Heart right ventricle (tissue), 16 donors: ENCODE measurements around the gene UNC93A. TPM values are rescaled to one million over a fixed set of nuclear protein-coding genes. Genes with fewer than 3 reads are reported as not detected.
"Not testable (repeated sequence)": the region's sequence is repeated elsewhere in the genome, so short reads cannot be mapped to it uniquely, and the experiment has no call there.

Experiments
- ATAC-seq, 8 donors: fragments of 200-7000 bp; cut with Tn5 transposase; one replicate each; pipeline ENCODE4 v1.9.1; 2020; ENCODE audit warnings: mild to moderate bottlenecking in 8 of 8, moderate library complexity in 8 of 8, moderate number of reproducible peaks in 1 of 8
- DNase-seq, 2 donors: peaks; one replicate each; pipeline ENCODE4 v3.0.0-alpha.2; 2020
- H3K27ac ChIP-seq, 10 donors: fragments of 200-600 bp; sonication (generic) in 2 of 10; one replicate each; pipeline versions ENCODE4 v1.5.0 to v1.8.0; 2020 to 2022; ENCODE audit warnings: mild to moderate bottlenecking in 3 of 10
- H3K27me3 ChIP-seq, 7 donors: fragments of 200-600 bp; one replicate each; pipeline ENCODE4 v1.8.0; 2021 to 2022; ENCODE audit warnings: mild to moderate bottlenecking in 2 of 7
- H3K36me3 ChIP-seq, 9 donors: fragments of 200-600 bp; sonication (generic) in 1 of 9; one replicate each; pipeline versions ENCODE4 v1.5.0 to v1.8.0; 2020 to 2022; ENCODE audit warnings: mild to moderate bottlenecking in 2 of 9
- H3K4me1 ChIP-seq, 9 donors: fragments of 200-600 bp; sonication (generic) in 1 of 9; one replicate each; pipeline versions ENCODE4 v1.5.0 to v1.8.0; 2020 to 2022; ENCODE audit warnings: mild to moderate bottlenecking in 4 of 9
- H3K4me3 ChIP-seq, 10 donors: fragments of 200-600 bp; sonication (generic) in 2 of 10; one replicate each; pipeline versions ENCODE4 v1.5.0 to v1.8.0; 2020 to 2022; ENCODE audit warnings: mild to moderate bottlenecking in 7 of 10, moderate library complexity in 2 of 10
- H3K9me3 ChIP-seq, 11 donors: fragments of 200-600 bp in 10 of 11; sonication (generic) in 2 of 11; one replicate each; pipeline versions ENCODE4 v1.5.0 to v1.8.0; 2013 to 2022; ENCODE audit warnings: mild to moderate bottlenecking in 2 of 11, control low read depth in 1 of 11, moderate library complexity in 1 of 11
- CTCF ChIP-seq, 9 donors: fragments of 200-600 bp; sonication (generic) in 2 of 9; IDR thresholded peaks; one replicate each; pipeline versions ENCODE4 v1.5.0 to v1.8.0; 2021 to 2022; ENCODE audit warnings: antibody characterized with exemption in 9 of 9, mild to moderate bottlenecking in 5 of 9, moderate library complexity in 1 of 9
- WGBS, 2 donors: extraction: QIAGEN DNeasy Blood & Tissue Kit; methylation state at CpG; one replicate each; pipeline ENCODE4 v1.1.7; 2013; ENCODE audit warnings: inconsistent platforms in 1 of 2; 5-methylcytosine and 5-hydroxymethylcytosine counted together
- intact Hi-C, 10 donors: fragments of 100-400 bp; cut with DNase I; formaldehyde crosslinking; loops; one replicate each; pipeline versions ENCODE4 v1.11.1 to v1.14.2; 2022
- long read RNA-seq, 3 donors: library from polyadenylated mRNA; unstranded; transcript quantifications; one replicate each; pipeline ENCODE4 v2.0.0, GENCODE V29; 2020 to 2021
- polyA plus RNA-seq, 2 donors: library from polyadenylated mRNA; stranded (reverse); fragments of 200-250 nt; gene quantifications; one replicate each; pipeline ENCODE4 v1.2.3, GENCODE V29; 2013
- total RNA-seq, 10 donors: library from RNA; stranded (reverse); fragmentation: NEBNext Ultra II Directional in 3 of 10; extraction: Animal tissue kit (Norgen Biotek cat#: 25700) in 3 of 10; gene quantifications; one replicate each; pipeline versions ENCODE4 v1.2.1 to v1.2.4, GENCODE V29; 2021 to 2023
- donor health status: Arrhythmogenic right ventricular cardiomyopathy.
- donor health status: ischemic (EF 13 %, LVEDD 7.1; RV severe dilation, severe dysfunction).
- donor health status: healthy with polysubstance abuse.
- donor health status: DM: no; HTN: yes; CAD: no.
- donor health status: DM: no; HTN: no; CAD: no.
- donor health status: ischemic (EF 25% LVEDD 6.9; RV normal size, moderate dysfunction).
- donor health status: ischemic (EF 25% LVEDD 5.7; RV mildly dilated, moderate dysfunction).
- donor health status: healthy.
- donor health status: DM: yes; HTN: yes; CAD: no.
- donor health status: Ischemic cardiomyopathy.
- donor health status: ischemic (EF 35%, LVEDD 5.7; RV mildly dilated, moderate dysfunction).
- donor health status: nonischemic (EF 11% LVEDD 7.7; RV severe dilation, severe dysfunction).
- donor health status: DM: yes; HTN: yes; CAD: no.
- donor health status: PGD.
- donor health status: ischemic (EF 29% LVEDD 5.4; RV normal size, mild dysfunction).
- donor health status: nonischemic (EF 23%, LVEDD 6.1; RV moderate dilation, normal function).

The UNC93A gene
- total RNA-seq (not detected), polyA plus RNA-seq (not detected)
- long read RNA-seq, donor 1, result 0 reads
- long read RNA-seq, donor 2, result 0 reads
- long read RNA-seq, donor 3, result 0 reads

GRCh38 chr6:167290786-167291622 is at the start of gene UNC93A:
Gene UNC93A, plus strand, starts transcription at chr6:167291315. Its CDS starts 175 bp downstream, at chr6:167291490.
- Histone ChIP-seq H3K27ac (no peak within 1 kb of the TSS), H3K36me3 (no peaks in the 10 kb centered on the region), H3K27me3 (peaks cover 0 to 11% (median 0%) of the 10 kb centered on the region in 7 donors), H3K4me1 (peaks cover 0 to 9% (median 0%) of the 10 kb centered on the region in 9 donors), H3K4me3 (no peak within 1 kb of the TSS), H3K9me3 (no peaks in the 10 kb centered on the region)
- DNase-seq (no peak), ATAC-seq (no peak)
- no peak for TF ChIP-seq CTCF (IDR thresholded peaks at IDR 0.05)
- intact Hi-C loops, result loop anchor here in 2 of 10 donors (5.0 to 10.0 kb wide), 2 partner anchors 74 to 96 kb away; no protein-coding TSS in a partner anchor
- WGBS, 2 donors, result 78 to 82% methylated on average over 7 of the region's 7 CpGs

GRCh38 chr6:167241321-167242134 is 49.6 kb upstream of the UNC93A start:
- H3K9me3 ChIP-seq, H3K4me1 ChIP-seq, H3K27ac ChIP-seq, H3K36me3 ChIP-seq, intact Hi-C loops: not testable (repeated sequence)
- Histone ChIP-seq H3K4me3 (peak overlapping the region in 1 of 10 donors; percentile 17), H3K27me3 (peaks cover 0 to 31% (median 0%) of the 10 kb centered on the region in 7 donors)
- DNase-seq, result peak in 1 of 2 donors; percentile 72
- WGBS, 2 donors, result 42 to 57% methylated on average over 24 to 29 of the region's 30 CpGs
- ATAC-seq, result peak in 5 of 8 donors; percentile 39 to 92 (median 66)

GRCh38 chr6:167242135-167242506 is 49.0 kb upstream of the UNC93A start:
- H3K4me3 ChIP-seq, H3K4me1 ChIP-seq, H3K27ac ChIP-seq, H3K9me3 ChIP-seq, intact Hi-C loops, H3K36me3 ChIP-seq, DNase-seq: not testable (repeated sequence)
- WGBS, 2 donors, result 78 to 82% methylated on average over 2 of the region's 7 CpGs
- peak in 1 of 8 donors; percentile 19 for ATAC-seq
- peaks cover 0 to 37% (median 0%) of the 10 kb centered on the region in 7 donors for H3K27me3 ChIP-seq

GRCh38 chr6:167242511-167243051 is 48.5 kb upstream of the UNC93A start:
- intact Hi-C loops, ATAC-seq, H3K4me1 ChIP-seq, DNase-seq, H3K4me3 ChIP-seq, H3K9me3 ChIP-seq, H3K36me3 ChIP-seq, H3K27ac ChIP-seq: not testable (repeated sequence)
- H3K27me3 ChIP-seq, result peaks cover 0 to 39% (median 1%) of the 10 kb centered on the region in 7 donors
- WGBS, 2 donors, result 88 to 89% methylated on average over 6 of the region's 6 CpGs

GRCh38 chr6:167244064-167244960 is 46.8 kb upstream of the UNC93A start:
- DNase-seq, result no peak
- ATAC-seq, result no peak
- no peak overlapping the region for H3K4me3 ChIP-seq
- intact Hi-C loops, result no loop called here
- 56 to 63% methylated on average over 11 of the region's 11 CpGs for WGBS, 2 donors
- no peaks in the 10 kb centered on the region for H3K9me3 ChIP-seq
- H3K36me3 ChIP-seq, result no peaks in the 10 kb centered on the region
- H3K27ac ChIP-seq, result no peak overlapping the region
- no peak for TF ChIP-seq CTCF (IDR thresholded peaks at IDR 0.05)
- no peaks in the 10 kb centered on the region for H3K4me1 ChIP-seq
- H3K27me3 ChIP-seq, result peaks cover 0 to 43% (median 12%) of the 10 kb centered on the region in 7 donors
